ENCODE measurements around the gene DYRK1B.

Gene DYRK1B

DNA sequence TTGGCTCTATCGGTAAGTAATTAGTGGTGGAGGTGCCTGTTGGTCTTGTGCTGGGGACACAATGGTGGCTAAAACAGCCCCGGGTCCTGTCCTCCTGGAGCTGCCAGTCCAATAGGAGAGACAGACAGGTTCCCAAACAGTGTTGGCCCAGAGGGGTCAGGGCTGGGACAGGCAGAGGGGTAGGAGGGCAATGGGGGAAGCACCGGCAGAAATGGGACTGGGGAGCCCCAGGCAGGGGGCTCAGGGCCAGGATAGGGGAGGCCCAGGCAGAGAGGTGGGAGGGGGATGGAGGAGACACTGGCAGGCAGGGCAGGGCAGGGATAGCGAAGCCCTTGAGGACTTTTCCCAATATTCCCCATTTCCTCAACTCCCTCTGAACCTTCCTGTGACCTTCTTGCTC, 14.4 kb upstream of the DYRK1B start:
- TF ChIP-seq CTCF (IDR thresholded peaks at IDR 0.05; ENCODE audit: low read depth, low read length, missing control alignments) = no peak
- in situ Hi-C loops (cut with HindIII; ENCODE audit: low sequenced_read_pairs) = no loop called here

GRCh38 chr19:39847525-39847924, 13.6 kb upstream of the DYRK1B start:
- in situ Hi-C loops (cut with HindIII; ENCODE audit: low sequenced_read_pairs) = no loop called here
- no peak for TF ChIP-seq CTCF (IDR thresholded peaks at IDR 0.05; ENCODE audit: low read depth, low read length, missing control alignments)
- no peak overlapping the region for H3K4me3 ChIP-seq (ENCODE audit: low read depth, low read length)
- DNase-seq (ENCODE audit: low read depth) = no peak

More for the DNA sequence above, 14.4 kb upstream of the DYRK1B start:
- no peak overlapping the region for H3K4me3 ChIP-seq (ENCODE audit: low read depth, low read length)
- no peak for DNase-seq (ENCODE audit: low read depth)

- in situ Hi-C loops (cut with HindIII; ENCODE audit: low sequenced_read_pairs) = no loop called here
- TF ChIP-seq CTCF (IDR thresholded peaks at IDR 0.05; ENCODE audit: low read depth, low read length, missing control alignments) = no peak
- peak overlapping the region; percentile 90 for H3K4me3 ChIP-seq (ENCODE audit: low read depth, low read length)
- no peak for DNase-seq (ENCODE audit: low read depth)
Measured at GRCh38 chr19:39846678-39847486, 12.9 kb upstream of the DYRK1B start.

GRCh38 chr19:39845933-39846677, 12.1 kb upstream of the DYRK1B start, which contains the start of gene FBL:
FBL (minus strand) TSS chr19:39846379; CDS start chr19:39846300, 79 bp downstream.
- in situ Hi-C loops (cut with HindIII; ENCODE audit: low sequenced_read_pairs) = no loop called here
- TF ChIP-seq CTCF (IDR thresholded peaks at IDR 0.05; ENCODE audit: low read depth, low read length, missing control alignments) = no peak
- H3K4me3 ChIP-seq (ENCODE audit: low read depth, low read length) = peak within 1 kb of the TSS; percentile 90
- DNase-seq (ENCODE audit: low read depth) = peak; percentile 65

DNA sequence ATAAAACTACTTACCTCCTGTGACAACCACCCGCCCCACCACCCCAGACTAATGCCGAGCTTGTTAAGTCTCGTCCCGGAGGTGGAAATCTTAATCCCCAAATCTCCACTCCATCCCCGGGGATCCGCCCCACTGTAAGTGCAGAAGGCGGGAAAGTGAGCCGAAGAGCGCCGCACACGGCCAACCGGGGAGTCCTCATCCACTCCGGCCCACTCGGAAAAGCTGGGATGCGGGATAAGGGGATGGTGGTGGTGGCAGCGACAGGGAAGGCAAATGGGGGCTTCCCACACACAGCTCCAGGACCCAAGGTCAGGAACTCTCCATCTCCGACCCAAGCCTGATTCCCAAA, 11.6 kb upstream of the DYRK1B start:
- H3K4me3 ChIP-seq (ENCODE audit: low read depth, low read length) = peak overlapping the region; percentile 90
- peak; percentile 24 for TF ChIP-seq CTCF (IDR thresholded peaks at IDR 0.05; ENCODE audit: low read depth, low read length, missing control alignments)
- in situ Hi-C loops (cut with HindIII; ENCODE audit: low sequenced_read_pairs) = no loop called here
- no peak for DNase-seq (ENCODE audit: low read depth)

DNA sequence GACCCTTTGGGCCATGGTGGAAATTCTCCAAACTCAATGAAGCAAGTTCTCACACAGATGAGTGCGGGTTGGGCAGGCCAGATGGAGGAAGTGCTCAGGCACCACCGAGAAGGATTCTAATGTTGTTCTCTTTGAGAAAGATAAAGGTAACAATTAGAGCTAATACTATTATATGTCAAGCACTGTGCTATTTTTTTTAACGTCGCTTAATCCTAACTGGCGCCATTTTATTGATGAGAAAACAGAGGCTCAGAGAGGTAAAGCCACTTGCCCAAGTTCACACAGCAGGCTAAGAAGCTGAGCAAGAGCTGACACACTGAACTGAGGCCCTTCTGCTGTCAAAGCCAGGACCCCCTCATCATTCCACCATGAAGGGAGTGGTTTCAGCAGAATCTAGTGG, 11.2 kb upstream of the DYRK1B start:
- no peak for TF ChIP-seq CTCF (IDR thresholded peaks at IDR 0.05; ENCODE audit: low read depth, low read length, missing control alignments)
- in situ Hi-C loops (cut with HindIII; ENCODE audit: low sequenced_read_pairs) = no loop called here
- no peak for DNase-seq (ENCODE audit: low read depth)
- H3K4me3 ChIP-seq (ENCODE audit: low read depth, low read length) = peak overlapping the region; percentile 90

All from astrocyte of the cerebellum (primary cell).